HepG2 (cell line): ENCODE measurements around the gene TOMM6. TPM values are rescaled to one million over a fixed set of nuclear protein-coding genes. Genes with fewer than 3 reads are reported as not detected.

ENCODE experiments used
- ATAC-seq: fragments of 200-7000 bp; cut with Tn5 transposase; 3 replicates; pipeline ENCODE4 v1.9.1; 2020; ENCODE audit warnings: mild to moderate bottlenecking, moderate library complexity
- BruUV-seq: library from RNA; stranded (reverse); fragments of 400-500 nt; replicated peaks from 2 replicates; lab custom pipeline; 2021; lab: Mats Ljungman, UMichigan
- CTCF ChIA-PET: fragments of 300-600 bp; formaldehyde crosslinking; extraction: SDS; loops from one replicate; lab custom pipeline; 2021; ENCODE audit warnings: low total read pairs, inconsistent platforms, low intra/inter-chr PET ratio; lab: Yijun Ruan, JAX
- POLR2A ChIA-PET: fragments of 350-600 bp; sonication (Branson Sonifier 250); formaldehyde crosslinking; loops from one replicate; lab custom pipeline; 2020; ENCODE audit warnings: antibody characterized with exemption, inconsistent platforms; lab: Yijun Ruan, JAX
- DNase-seq: peaks from one replicate; pipeline ENCODE4 v3.0.0-alpha.2; 2015; ENCODE audit warnings: low spot score
- FAIRE-seq: peaks from 3 replicates; lab custom pipeline; 2011; peaks lifted over from hg19 to GRCh38; lab: Jason Lieb, UNC
- H2AFZ ChIP-seq: one replicate; pipeline ENCODE4 v1.6.1; 2011; ENCODE audit warnings: low read length, inconsistent platforms
- H3K27ac ChIP-seq: fragments of 300-600 bp; 3 replicates; pipeline ENCODE4 v1.8.0; 2011; ENCODE audit warnings: mixed run types, mild to moderate bottlenecking, mixed read lengths, low read length, inconsistent platforms; ENCODE audit not compliant: insufficient read depth; ENCODE audit errors: extremely low read length
- H3K27me3 ChIP-seq, 2 experiments: fragments of 200-600 bp in 1 of 2; 2 replicates in 1 of 2; 3 replicates in 1 of 2; pipeline versions ENCODE4 v1.6.0 to v1.8.0; 2011; ENCODE audit warnings: low read length in 2 of 2, mild to moderate bottlenecking in 2 of 2, moderate library complexity in 2 of 2, inconsistent platforms in 1 of 2; ENCODE audit not compliant: insufficient read depth in 2 of 2, control insufficient read depth in 1 of 2
- H3K36me3 ChIP-seq, 2 experiments: fragments of 200-600 bp in 1 of 2; replicated peaks in 1 of 2; 2 replicates in 1 of 2; 3 replicates in 1 of 2; pipeline versions ENCODE4 v1.5.1 to v1.8.0; 2011; ENCODE audit warnings: low read length in 2 of 2, inconsistent platforms in 1 of 2; ENCODE audit not compliant: insufficient read depth in 2 of 2, control insufficient read depth in 1 of 2
- H3K4me1 ChIP-seq: 2 replicates; pipeline ENCODE4 v1.5.1; 2012; ENCODE audit warnings: low read length, inconsistent platforms; ENCODE audit not compliant: insufficient read depth
- H3K4me2 ChIP-seq: 2 replicates; pipeline ENCODE4 v1.6.0; 2011; ENCODE audit warnings: low read depth, low read length, inconsistent platforms
- H3K4me3 ChIP-seq, 3 experiments: fragments of 200-600 bp in 1 of 3; sonication (generic), shearing (Covaris generic) in 1 of 3; replicated peaks in 1 of 3; 2 replicates each; pipeline ENCODE4 v1.5.1; 2011 to 2016; ENCODE audit warnings: low read length in 3 of 3, inconsistent platforms in 2 of 3, low read depth in 2 of 3, mild to moderate bottlenecking in 2 of 3, control low read depth in 1 of 3, mixed read lengths in 1 of 3; ENCODE audit not compliant: insufficient read depth in 1 of 3
- H3K79me2 ChIP-seq: one replicate; pipeline ENCODE4 v1.6.1; 2011; ENCODE audit warnings: low read length, inconsistent platforms; ENCODE audit not compliant: insufficient read depth
- H3K9ac ChIP-seq: 2 replicates; pipeline ENCODE4 v1.6.0; 2011; ENCODE audit warnings: mild to moderate bottlenecking, low read depth, low read length, inconsistent platforms; ENCODE audit not compliant: insufficient read depth
- H3K9me3 ChIP-seq: 2 replicates; pipeline ENCODE4 v1.5.1; 2012; ENCODE audit warnings: mild to moderate bottlenecking, low read length
- H4K20me1 ChIP-seq: 2 replicates; pipeline ENCODE4 v1.6.0; 2011; ENCODE audit warnings: inconsistent platforms, mild to moderate bottlenecking, low read length, moderate library complexity; ENCODE audit not compliant: insufficient read depth
- GRHL1 ChIP-seq: sonication (generic); formaldehyde crosslinking; conservative IDR thresholded peaks from 2 replicates; pipeline ENCODE4 v1.8.0; 2022; ENCODE audit warnings: missing genetic modification reagents
- HIC2 ChIP-seq: sonication (generic); formaldehyde crosslinking; IDR thresholded peaks from 2 replicates; pipeline ENCODE4 v1.9.0; 2022; ENCODE audit warnings: low read depth, missing genetic modification reagents
- HINFP ChIP-seq: sonication (generic); formaldehyde crosslinking; IDR thresholded peaks from 2 replicates; pipeline ENCODE4 v1.4.0; 2020; ENCODE audit warnings: low read depth, mild to moderate bottlenecking, missing genetic modification reagents
- MTA3 ChIP-seq: sonication (generic); formaldehyde crosslinking; IDR thresholded peaks from 2 replicates; pipeline ENCODE4 v1.4.0; 2020; ENCODE audit warnings: missing genetic modification reagents
- MXD3 ChIP-seq: IDR thresholded peaks from 2 replicates; pipeline ENCODE4 v1.6.1; 2016; ENCODE audit warnings: mild to moderate bottlenecking, missing biosample characterization, missing genetic modification reagents
- SNAI1 ChIP-seq: sonication (generic); formaldehyde crosslinking; IDR thresholded peaks from 2 replicates; pipeline ENCODE4 v1.5.0; 2020; ENCODE audit warnings: mild to moderate bottlenecking, missing genetic modification reagents, borderline replicate concordance
- TERF1 ChIP-seq: sonication (generic); formaldehyde crosslinking; IDR thresholded peaks from 2 replicates; pipeline ENCODE4 v1.8.0; 2022; ENCODE audit warnings: mild to moderate bottlenecking, missing genetic modification reagents, moderate library complexity
- THRA ChIP-seq: sonication (generic); formaldehyde crosslinking; IDR thresholded peaks from 2 replicates; pipeline ENCODE4 v1.4.0; 2020; ENCODE audit warnings: missing genetic modification reagents, borderline replicate concordance
- YEATS4 ChIP-seq: sonication (generic); formaldehyde crosslinking; IDR thresholded peaks from 2 replicates; pipeline ENCODE4 v1.4.0; 2020; ENCODE audit warnings: missing genetic modification reagents, borderline replicate concordance
- ZNF749 ChIP-seq: sonication (generic); formaldehyde crosslinking; IDR thresholded peaks from 2 replicates; pipeline ENCODE4 v1.8.0; 2022; ENCODE audit warnings: mild to moderate bottlenecking, missing genetic modification reagents, moderate library complexity, borderline replicate concordance
- ZNF770 ChIP-seq: sonication (generic); formaldehyde crosslinking; IDR thresholded peaks from 2 replicates; pipeline ENCODE4 v1.5.0; 2020; ENCODE audit warnings: mild to moderate bottlenecking, missing genetic modification reagents
- ZNF850 ChIP-seq: sonication (generic); formaldehyde crosslinking; conservative IDR thresholded peaks from 2 replicates; pipeline ENCODE4 v1.9.0; 2021; ENCODE audit warnings: mild to moderate bottlenecking, missing genetic modification reagents
- WGBS: methylation state at CpG from one replicate; pipeline ENCODE4 v1.1.6; 2017; ENCODE audit warnings: low lambda C conversion rate; 5-methylcytosine and 5-hydroxymethylcytosine counted together
- in situ Hi-C: cut with HindIII; loops from 2 replicates; pipeline ENCODE4 v1.10.0; 2017; ENCODE audit warnings: low pct_unique_long_range_greater_than_20kb; ENCODE audit not compliant: extremely low pct_ligation_motif_present
- intact Hi-C: fragments of 100-400 bp; cut with micrococcal nuclease; formaldehyde crosslinking; loops from one replicate; pipeline ENCODE4 v1.10.0; 2022; ENCODE audit not compliant: unreplicated experiment
- polyA plus RNA-seq, 8 experiments: library from polyadenylated mRNA; depleted of rRNA in 3 of 8; stranded (reverse) in 7 of 8; unstranded in 1 of 8; fragments of >200 nt; fragmentation: Illumina TruSeq in 4 of 8; extraction: Trizol in 4 of 8; gene quantifications; 2 replicates each; pipeline versions ENCODE4 v1.2.1 to v1.2.3, GENCODE V29; 2011 to 2016; ENCODE audit warnings: low read depth in 4 of 8, missing spikeins in 1 of 8, mixed read lengths in 1 of 8; ENCODE audit not compliant: insufficient read depth in 1 of 8
- total RNA-seq, 5 experiments: library from RNA; depleted of rRNA; stranded (reverse); fragments of >200 nt; fragmentation: Illumina TruSeq; extraction: Trizol; gene quantifications; 2 replicates each; pipeline ENCODE4 v1.2.3, GENCODE V29; 2016; ENCODE audit warnings: low read depth in 1 of 5

Gene TOMM6
- total and polyA plus RNA-seq, 2 of the 13 experiments (the other 11 are each of a cell fraction or from before 2014, with no cell fraction given): 320 to 321 TPM

GRCh38 chr6:41814629-41815028 lies 27.1 kb downstream of the TOMM6 start (continued):
- no peak for TF ChIP-seq ZNF770 (CRISPR knock-in tag)
- no peak for TF ChIP-seq GRHL1 (CRISPR knock-in tag)
- TF ChIP-seq TERF1 (CRISPR knock-in tag): no peak

GRCh38 chr6:41815587-41815986 lies 28.1 kb downstream of the TOMM6 start:
- no peak overlapping the region for H3K4me2 ChIP-seq
- CTCF ChIA-PET: no interaction called here
- ATAC-seq: no peak
- no peak overlapping the region for H3K27ac ChIP-seq
- no peaks in the 10 kb centered on the region for H3K4me1 ChIP-seq
- FAIRE-seq: no peak
- in situ Hi-C loops: no loop called here
- H3K9ac ChIP-seq: no peak overlapping the region
- no TSS peak for BruUV-seq
- H3K4me3 ChIP-seq: no peak overlapping the region
- no peaks in the 10 kb centered on the region for H3K79me2 ChIP-seq
- H3K36me3 ChIP-seq: no peaks in the 10 kb centered on the region
- DNase-seq: no peak
- H3K9me3 ChIP-seq: no peaks in the 10 kb centered on the region
- POLR2A ChIA-PET: no interaction called here
- WGBS: 100% methylated on average over 1 of the region's 1 CpG
- H3K27me3 ChIP-seq: no peaks in the 10 kb centered on the region
- intact Hi-C loops: no loop called here
- no peak overlapping the region for H2AFZ ChIP-seq
- H4K20me1 ChIP-seq: no peaks in the 10 kb centered on the region
- TF ChIP-seq HINFP (CRISPR knock-in tag) (no peak), THRA (CRISPR knock-in tag) (no peak), SNAI1 (CRISPR knock-in tag) (no peak), ZNF850 (CRISPR knock-in tag) (no peak), MXD3 (CRISPR knock-in tag) (no peak), YEATS4 (CRISPR knock-in tag) (no peak), MTA3 (CRISPR knock-in tag) (no peak), ZNF749 (CRISPR knock-in tag) (no peak), HIC2 (CRISPR knock-in tag) (no peak)
